Psoas muscle (tissue), 7 donors: Measurements from ENCODE around the gene MNS1. TPM values are rescaled to one million over a fixed set of nuclear protein-coding genes. Genes with fewer than 3 reads are reported as not detected.

Source experiments
- polyA plus RNA-seq, 3 donors: library from polyadenylated mRNA; stranded (reverse); fragments of 200-250 nt; gene quantifications; one replicate each; pipeline ENCODE4 v1.2.3, GENCODE V29; 2013
- total RNA-seq, 4 donors: library from RNA; stranded (reverse); fragmentation: NEBNext Ultra II Directional in 2 of 4; extraction: Animal tissue kit (Norgen Biotek cat#: 25700) in 2 of 4; gene quantifications; one replicate each; pipeline versions ENCODE4 v1.2.1 to v1.2.4, GENCODE V29; 2021 to 2023
- donor health status: healthy with polysubstance abuse.
- donor health status: DM: no; HTN: no; CAD: no; lungs with moderate emphysema.
- donor health status: Bipolar disorder and iron deficiency.
- donor health status: healthy.
- donor health status: DM: no; HTN: no; CAD: no.
- donor health status: DM: no; HTN: no; CAD: no.
- donor health status: DM: yes; HTN: yes; CAD: no.

Gene MNS1
- total and polyA plus RNA-seq, 7 donors: 0.40 to 1.8 (median 0.99) TPM

Other genes with a start within 250 kb of the MNS1 start
- 10 to 100 TPM; 11.8 to 17.6 (median 14.3) TPM for gene RFX7, start 221.3 kb downstream of the MNS1 start, total RNA-seq
- gene RFX7, start 221.3 kb downstream of the MNS1 start, polyA plus RNA-seq: 1 to 10 TPM in 2 of 3 donors, under 1 TPM in 1; 0.83 to 6.1 (median 2.2) TPM
- gene TEX9, start 99.7 kb downstream of the MNS1 start, total RNA-seq: under 1 TPM; 0.32 to 0.73 (median 0.36) TPM
- under 1 TPM in 2 of 3 donors, not detected in 1; 0.09 to 0.12 TPM for gene TEX9, start 99.7 kb downstream of the MNS1 start, polyA plus RNA-seq